UCSD-AML1 (cell line): ENCODE data around the gene IL7R.
A peak's percentile ranks its signal among the peaks of the same experiment; 100 is the strongest.

Experiments used
- DNase-seq: peaks from one replicate; lab custom pipeline; 2025; ENCODE audit not compliant: unreplicated experiment; lab: John Stamatoyannopoulos, UW

The IL7R gene

DNA sequence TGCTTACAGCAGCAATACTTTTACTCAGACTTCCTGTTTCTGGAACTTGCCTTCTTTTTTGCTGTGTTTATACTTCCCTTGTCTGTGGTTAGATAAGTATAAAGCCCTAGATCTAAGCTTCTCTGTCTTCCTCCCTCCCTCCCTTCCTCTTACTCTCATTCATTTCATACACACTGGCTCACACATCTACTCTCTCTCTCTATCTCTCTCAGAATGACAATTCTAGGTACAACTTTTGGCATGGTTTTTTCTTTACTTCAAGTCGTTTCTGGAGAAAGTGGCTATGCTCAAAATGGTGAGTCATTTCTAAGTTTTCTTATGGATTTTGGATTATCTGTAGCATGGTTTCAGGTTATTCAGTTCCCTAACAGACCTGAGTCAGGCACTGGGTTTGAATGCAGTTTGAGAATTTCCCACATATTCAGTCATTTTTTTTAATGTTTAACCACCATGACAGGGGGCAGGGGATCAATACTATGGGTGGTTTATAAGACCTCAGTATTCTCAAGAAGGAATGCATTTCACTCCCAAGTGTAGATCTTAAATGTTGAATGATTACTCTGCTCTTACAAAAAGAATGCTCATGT lies at the start of gene IL7R:
Gene IL7R, plus strand, starts transcription at position 127 of the 587 bp plus-strand sequence. Its CDS starts 87 bp downstream, at position 214.
- DNase-seq: no peak

DNA sequence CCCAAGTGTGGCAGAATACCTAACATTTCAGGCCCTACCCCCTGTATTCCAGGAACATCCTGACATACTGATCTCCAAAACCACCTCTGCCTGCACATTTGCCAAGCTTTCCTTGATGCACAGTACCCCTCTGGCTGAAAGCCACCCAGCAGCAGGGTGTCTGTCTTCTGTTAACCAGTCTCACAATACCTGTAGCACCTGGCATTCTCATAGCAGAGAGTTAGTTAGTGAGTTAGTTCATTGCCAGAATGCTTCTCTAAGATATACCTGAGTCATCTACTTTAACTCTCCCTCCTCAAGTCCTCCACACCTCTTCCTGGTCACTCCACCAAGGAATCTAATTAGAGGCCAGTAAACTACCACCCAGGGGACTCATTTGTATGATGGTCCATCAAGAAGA lies 46.1 kb upstream of the IL7R start:
- DNase-seq: no peak

DNA sequence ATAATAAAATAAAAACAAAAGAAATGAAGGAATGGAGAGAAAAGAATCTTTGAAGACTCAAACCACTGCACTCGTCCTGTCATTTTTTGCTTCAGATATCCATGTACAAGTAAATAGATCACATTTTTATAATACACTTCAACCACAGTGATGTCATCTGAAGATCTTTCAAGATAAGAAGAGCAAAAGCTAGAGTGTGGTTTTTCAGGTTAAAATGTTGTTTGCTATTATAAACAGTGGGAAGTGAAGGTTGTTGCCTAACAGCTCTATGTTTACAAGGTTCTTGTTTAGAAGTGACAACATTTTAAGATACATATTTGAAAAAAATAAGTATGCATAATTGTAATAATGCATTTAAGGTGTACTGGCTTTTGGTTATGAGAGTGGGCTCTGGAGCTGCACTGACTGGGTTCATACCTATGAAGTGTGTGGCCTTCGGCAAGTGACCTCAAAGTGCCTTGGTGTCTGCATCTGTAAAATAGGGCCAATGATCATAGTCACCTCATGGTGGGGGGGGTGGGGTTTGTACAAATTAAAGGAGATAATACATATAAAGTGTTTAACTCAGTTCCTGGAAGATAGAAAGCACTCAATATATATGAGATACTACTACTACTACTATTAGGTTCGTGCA lies 45.5 kb upstream of the IL7R start:
- DNase-seq: no peak

GRCh38 chr5:35813521-35813920 lies 43.2 kb upstream of the IL7R start:
- no peak for DNase-seq

DNA sequence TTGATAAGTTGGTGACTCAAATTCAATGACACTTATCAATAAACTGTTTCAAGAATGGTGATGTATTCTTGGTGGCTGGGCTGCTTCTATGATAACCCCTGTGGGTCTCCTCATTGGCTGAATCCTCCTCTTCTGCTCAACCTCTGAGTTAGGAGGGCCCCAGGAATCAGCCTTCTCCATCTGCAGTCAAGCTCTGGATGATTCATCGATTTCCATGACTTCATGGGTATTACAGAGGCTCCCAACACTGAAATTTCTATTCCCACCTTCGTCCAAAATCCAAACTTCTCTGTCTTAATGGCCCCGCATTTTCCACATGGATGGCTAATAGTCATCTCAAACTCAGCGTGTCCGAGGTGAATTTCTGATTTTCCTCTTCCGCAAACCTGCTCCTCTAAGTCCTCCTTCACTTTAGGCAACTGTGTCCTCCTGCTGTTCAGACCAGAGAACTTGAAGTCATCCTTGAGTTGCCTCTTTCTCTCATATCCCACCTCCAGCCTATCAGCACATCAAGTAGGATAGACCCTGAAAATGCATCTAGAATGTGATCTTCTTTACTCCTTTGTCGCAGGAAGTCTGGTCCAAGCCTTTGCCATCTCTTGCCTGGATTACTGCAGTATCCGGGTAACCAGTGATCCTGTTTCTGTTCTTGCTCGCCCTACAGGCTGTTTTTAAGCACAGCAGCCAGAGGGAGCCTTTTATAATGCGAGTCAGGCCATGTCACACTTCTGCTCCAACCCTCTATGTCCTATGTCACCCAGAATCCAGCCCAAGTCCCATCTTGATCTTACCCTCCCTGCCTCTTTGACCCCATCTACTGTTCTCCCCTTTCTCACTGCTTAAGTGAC lies 41.4 kb upstream of the IL7R start:
- peak; percentile 18 for DNase-seq

GRCh38 chr5:35816881-35817521 lies 39.7 kb upstream of the IL7R start:
- no peak for DNase-seq

- DNase-seq: no peak
Observed at GRCh38 chr5:35819026-35819425, 37.7 kb upstream of the IL7R start.

DNA sequence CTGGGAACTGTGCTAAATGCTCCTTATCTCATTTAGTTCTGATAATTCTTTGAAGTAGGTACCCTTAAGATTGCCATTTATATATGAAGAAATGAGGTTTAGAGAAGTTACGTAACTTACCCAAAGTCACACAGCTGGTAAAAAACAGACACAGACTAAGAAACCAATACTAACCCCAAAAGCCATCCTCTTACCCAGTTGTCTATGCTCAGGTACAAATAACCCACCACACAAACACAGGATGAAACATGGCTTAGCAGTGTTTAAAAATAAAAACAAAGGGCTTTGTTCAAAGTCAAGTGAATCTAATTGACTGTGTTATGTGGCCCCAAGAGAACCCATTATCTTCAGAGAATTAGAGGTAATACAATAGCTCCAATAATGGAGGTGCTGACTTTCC lies 37.0 kb upstream of the IL7R start:
- DNase-seq: no peak

DNA sequence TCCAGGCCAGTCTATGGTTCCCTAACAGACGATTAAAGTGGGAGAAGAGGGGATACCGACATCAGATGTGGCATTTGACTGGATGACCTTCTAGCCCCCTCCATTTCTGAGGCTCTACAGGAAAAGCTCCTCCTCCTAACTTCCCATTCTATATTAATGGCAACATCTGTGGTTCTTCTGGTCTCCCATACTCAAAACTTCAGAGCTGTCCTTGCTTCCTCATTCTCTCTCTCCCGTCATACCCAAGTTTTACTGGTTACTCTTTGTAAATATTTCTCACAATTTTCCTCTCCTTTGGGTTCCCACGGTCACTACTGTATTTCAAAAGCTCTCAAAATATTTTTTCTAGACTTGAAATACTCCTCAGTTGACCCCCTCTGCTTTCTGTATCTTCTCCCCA lies 36.0 kb upstream of the IL7R start:
- DNase-seq: no peak

DNA sequence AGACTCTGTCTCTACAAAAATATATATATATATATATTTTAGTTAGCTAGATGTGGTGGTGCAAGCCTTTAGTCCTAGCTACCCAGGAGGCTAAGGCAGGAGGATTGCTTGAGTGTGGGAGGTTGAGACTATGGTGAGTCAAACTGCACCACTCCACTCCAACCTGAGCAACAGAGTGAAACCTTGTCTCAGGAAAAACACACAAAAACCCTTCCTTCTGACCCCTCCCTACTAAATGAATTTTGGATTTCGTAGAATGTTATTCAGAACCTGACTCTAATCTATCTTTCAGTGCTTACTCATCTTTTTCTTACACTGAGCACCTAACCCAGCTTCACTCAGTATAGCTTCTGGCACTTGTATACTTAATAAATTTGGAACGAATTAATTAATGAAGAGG lies 35.2 kb upstream of the IL7R start:
- DNase-seq: no peak

GRCh38 chr5:35822511-35822910 lies 34.2 kb upstream of the IL7R start:
- no peak for DNase-seq

DNA sequence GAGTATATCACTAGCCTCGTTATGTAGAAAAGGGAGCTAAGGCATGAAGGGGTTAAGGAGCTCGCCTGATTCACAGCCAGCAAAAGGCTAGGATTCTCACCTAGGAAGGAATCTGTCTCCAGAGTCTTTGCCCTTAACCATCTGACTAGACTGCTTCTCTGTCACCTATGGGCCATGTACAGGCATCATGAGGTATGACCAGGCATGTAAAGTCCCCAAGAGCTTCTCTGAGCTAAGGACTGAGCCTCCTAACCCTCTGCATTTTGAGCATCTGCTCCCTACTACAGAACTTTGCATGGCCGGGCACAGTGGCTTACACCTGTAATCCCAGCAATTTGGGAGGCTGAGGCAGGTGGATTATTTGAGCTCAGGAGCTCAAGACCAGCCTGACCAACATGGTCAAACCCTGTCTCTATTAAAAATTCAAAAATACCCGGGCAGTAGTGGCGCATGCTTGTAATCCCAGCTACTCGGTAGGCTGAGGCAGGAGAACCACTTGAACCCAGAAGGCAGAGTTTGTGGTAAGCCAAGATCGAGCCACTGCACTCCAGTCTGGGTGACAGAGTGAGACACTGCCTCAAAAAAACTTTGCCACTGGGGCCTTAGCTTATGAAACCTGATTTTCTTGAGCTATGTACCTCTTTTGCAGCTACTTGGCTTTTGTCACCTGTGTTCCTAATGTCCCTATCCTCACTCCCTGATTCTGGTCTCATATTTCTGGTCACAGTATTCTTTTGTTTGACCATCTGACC lies 33.2 kb upstream of the IL7R start:
- DNase-seq: no peak

- no peak for DNase-seq
Observed at GRCh38 chr5:35826056-35826455, 30.6 kb upstream of the IL7R start.

GRCh38 chr5:35826554-35826953 lies 30.1 kb upstream of the IL7R start:
- DNase-seq: no peak

GRCh38 chr5:35828082-35828598 lies 28.6 kb upstream of the IL7R start:
- DNase-seq: no peak

DNA sequence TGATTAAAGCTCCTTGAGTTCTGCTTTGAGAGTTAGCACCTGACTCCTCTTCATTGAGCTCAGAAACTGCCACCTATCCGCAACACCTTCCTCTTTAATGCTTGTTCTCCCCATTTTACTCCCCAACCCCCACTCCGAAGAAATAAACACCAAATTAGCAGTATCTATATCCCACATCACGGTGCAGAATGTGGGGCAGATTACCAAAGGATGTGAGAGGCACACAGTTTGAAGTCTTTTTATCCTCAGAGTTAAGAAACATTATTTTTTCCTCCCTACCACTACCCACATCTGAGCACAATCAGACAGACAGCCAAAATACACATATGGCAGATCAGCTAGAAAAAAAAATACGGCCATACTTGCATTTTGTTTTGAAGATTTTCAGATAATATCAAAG lies 26.1 kb upstream of the IL7R start:
- DNase-seq: no peak

GRCh38 chr5:35832762-35833161 lies 23.9 kb upstream of the IL7R start:
- DNase-seq: no peak

DNA sequence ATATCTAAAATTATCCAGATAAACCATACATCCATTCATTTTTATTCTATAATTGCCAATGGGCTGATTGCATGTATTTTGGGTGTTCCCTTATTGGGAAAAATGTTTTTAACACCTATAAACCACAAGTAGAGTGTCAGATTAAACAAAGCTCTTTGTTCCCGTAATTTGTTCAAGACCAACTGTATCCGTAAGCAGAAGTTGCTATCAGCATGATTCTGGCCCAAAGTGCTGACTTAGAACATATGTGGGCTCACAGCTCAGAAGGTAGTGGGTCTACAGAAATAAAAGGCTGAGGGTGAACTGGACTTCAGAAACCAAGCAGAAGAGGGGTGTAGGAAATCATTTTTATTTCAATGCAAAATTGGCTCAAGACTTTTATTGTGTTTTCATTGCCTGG lies 23.5 kb upstream of the IL7R start:
- DNase-seq: no peak

DNA sequence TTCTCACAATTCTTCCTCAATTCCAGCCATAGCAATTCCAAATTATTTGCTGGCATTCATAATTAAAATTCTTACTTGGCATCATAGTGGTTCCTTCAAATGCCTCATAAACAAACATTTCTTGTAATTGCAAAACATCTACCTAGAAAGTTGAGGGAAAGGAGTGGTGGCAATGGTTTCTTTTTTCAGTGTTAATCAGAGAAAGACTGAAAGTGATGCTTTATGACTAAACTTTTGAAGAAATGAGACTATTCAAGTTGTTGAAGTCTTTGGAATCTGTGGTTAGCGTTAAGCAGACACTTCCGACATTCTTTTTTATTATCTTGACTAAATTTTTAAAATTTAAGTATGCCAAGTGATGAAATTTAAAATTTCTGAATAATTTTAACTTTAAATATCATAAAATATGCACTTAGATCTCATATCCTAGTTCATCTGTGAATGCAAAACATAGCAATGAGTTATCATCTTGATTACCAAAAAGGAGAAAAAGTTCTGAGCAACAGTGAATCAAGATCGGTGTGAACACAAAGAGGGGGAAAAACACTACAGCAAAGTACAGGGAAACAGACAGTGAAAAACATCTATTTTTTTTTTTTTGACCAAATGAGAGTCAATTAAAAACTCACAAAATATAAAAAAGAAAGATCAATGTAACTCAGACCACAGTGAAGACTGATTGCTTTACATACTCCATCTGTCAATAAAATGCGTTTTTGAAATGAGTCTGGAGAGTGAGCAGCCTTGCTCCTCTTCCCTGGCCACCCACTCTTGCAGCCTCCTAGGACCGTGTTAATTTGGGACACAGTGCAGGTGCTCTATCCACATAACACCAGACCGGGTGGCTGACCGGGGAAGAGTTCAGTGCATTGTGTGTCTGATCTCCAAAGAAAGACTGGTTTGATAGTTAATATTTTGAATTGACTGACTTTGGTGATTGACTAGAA lies 20.6 kb upstream of the IL7R start:
- no peak for DNase-seq
